ENCODE measurements around the gene SLC2A14. TPM values are rescaled to one million over a fixed set of nuclear protein-coding genes. Genes with fewer than 3 reads are reported as not detected.
"Not testable (repeated sequence)": the region's sequence is repeated elsewhere in the genome, so short reads cannot be mapped to it uniquely, and the experiment has no call there.

Gene SLC2A14
- total and polyA plus RNA-seq, 2 experiments from 2014 or later = 6.1 to 6.6 TPM

GRCh38 chr12:7905071-7905470, 32.4 kb upstream of the SLC2A14 start:
- no peaks in the 10 kb centered on the region for H3K27me3 ChIP-seq
- H3K79me2 ChIP-seq = no peaks in the 10 kb centered on the region
- no peak for DNase-seq (ENCODE audit: low spot score)
- H3K4me3 ChIP-seq = no peak overlapping the region
- peak overlapping the region; percentile 0 for H3K27ac ChIP-seq
- H4K20me1 ChIP-seq (ENCODE audit: insufficient read depth, poor library complexity, severe bottlenecking) = no peaks in the 10 kb centered on the region
- no peak for TF ChIP-seq EZH2phosphoT487 (IDR thresholded peaks at IDR 0.05; ENCODE audit: low read depth, severe bottlenecking, unreplicated experiment)
- TF ChIP-seq CTCF (IDR thresholded peaks at IDR 0.05; ENCODE audit: poor library complexity) = no peak
- no peak for TF ChIP-seq EZH2 (IDR thresholded peaks at IDR 0.05; ENCODE audit: borderline replicate concordance)
- no peak overlapping the region for H2AFZ ChIP-seq
- 20% methylated on average over 1 of the region's 1 CpG for WGBS (ENCODE audit: low lambda C conversion rate, missing lambda C conversion rate)
- peaks cover 11% of the 10 kb centered on the region for H3K4me1 ChIP-seq (ENCODE audit: insufficient read depth)
- no peaks in the 10 kb centered on the region for H3K9me2 ChIP-seq (replicated peaks; ENCODE audit: insufficient read depth)
- peak overlapping the region; percentile 44 for H3K4me2 ChIP-seq
- H3K36me3 ChIP-seq (replicated peaks; ENCODE audit: insufficient read depth, low read depth) = no peaks in the 10 kb centered on the region
- no peaks in the 10 kb centered on the region for H3K9me3 ChIP-seq (ENCODE audit: low read depth)

GRCh38 chr12:7902416-7902815, 29.7 kb upstream of the SLC2A14 start:
- H3K4me2 ChIP-seq; H3K36me3 ChIP-seq (replicated peaks; ENCODE audit: insufficient read depth, low read depth); H3K4me3 ChIP-seq; DNase-seq (ENCODE audit: low spot score); H3K27me3 ChIP-seq; H4K20me1 ChIP-seq (ENCODE audit: insufficient read depth, poor library complexity, severe bottlenecking); H2AFZ ChIP-seq; H3K9me2 ChIP-seq (replicated peaks; ENCODE audit: insufficient read depth); H3K79me2 ChIP-seq; H3K9me3 ChIP-seq (ENCODE audit: low read depth); H3K27ac ChIP-seq: not testable (repeated sequence)
- H3K4me1 ChIP-seq (ENCODE audit: insufficient read depth) = peaks cover 11% of the 10 kb centered on the region
- WGBS (ENCODE audit: low lambda C conversion rate, missing lambda C conversion rate) = 91% methylated on average over 8 of the region's 8 CpGs

- H3K27ac ChIP-seq = no peak overlapping the region
- H3K9me3 ChIP-seq (ENCODE audit: low read depth) = no peaks in the 10 kb centered on the region
- H2AFZ ChIP-seq = no peak overlapping the region
- no peaks in the 10 kb centered on the region for H3K9me2 ChIP-seq (replicated peaks; ENCODE audit: insufficient read depth)
- H3K4me2 ChIP-seq = no peak overlapping the region
- DNase-seq (ENCODE audit: low spot score) = no peak
- H3K79me2 ChIP-seq = no peaks in the 10 kb centered on the region
- no peak overlapping the region for H3K4me3 ChIP-seq
- H4K20me1 ChIP-seq (ENCODE audit: insufficient read depth, poor library complexity, severe bottlenecking) = no peaks in the 10 kb centered on the region
- H3K36me3 ChIP-seq (replicated peaks; ENCODE audit: insufficient read depth, low read depth) = no peaks in the 10 kb centered on the region
- TF ChIP-seq EZH2phosphoT487 (IDR thresholded peaks at IDR 0.05; ENCODE audit: low read depth, severe bottlenecking, unreplicated experiment) = no peak
- no peak for TF ChIP-seq EZH2 (IDR thresholded peaks at IDR 0.05; ENCODE audit: borderline replicate concordance)
- no peak for TF ChIP-seq CTCF (IDR thresholded peaks at IDR 0.05; ENCODE audit: poor library complexity)
- peaks cover under 1% of the 10 kb centered on the region for H3K4me1 ChIP-seq (ENCODE audit: insufficient read depth)
- no peaks in the 10 kb centered on the region for H3K27me3 ChIP-seq
- WGBS (ENCODE audit: low lambda C conversion rate, missing lambda C conversion rate) = 89% methylated on average over 7 of the region's 7 CpGs
Observed at GRCh38 chr12:7899755-7900154, 27.0 kb upstream of the SLC2A14 start.

- H3K4me1 ChIP-seq (ENCODE audit: insufficient read depth); DNase-seq (ENCODE audit: low spot score); H3K79me2 ChIP-seq; H2AFZ ChIP-seq; H3K4me3 ChIP-seq; H3K9me2 ChIP-seq (replicated peaks; ENCODE audit: insufficient read depth); H3K27me3 ChIP-seq; H3K27ac ChIP-seq; H3K36me3 ChIP-seq (replicated peaks; ENCODE audit: insufficient read depth, low read depth); H4K20me1 ChIP-seq (ENCODE audit: insufficient read depth, poor library complexity, severe bottlenecking); H3K9me3 ChIP-seq (ENCODE audit: low read depth); H3K4me2 ChIP-seq: not testable (repeated sequence)
- WGBS (ENCODE audit: low lambda C conversion rate, missing lambda C conversion rate) = 88% methylated on average over 4 of the region's 4 CpGs
Observed at GRCh38 chr12:7896726-7897125, 24.0 kb upstream of the SLC2A14 start.

All from hepatocyte (in vitro differentiated cells).